Fibroblast of the aortic adventitia (primary cell): Measurements from ENCODE around the gene BSDC1. TPM values are rescaled to one million over a fixed set of nuclear protein-coding genes. Genes with fewer than 3 reads are reported as not detected.

Experiments used
- DNase-seq: peaks from one replicate; pipeline ENCODE4 v3.0.0-alpha.2; 2010; ENCODE audit warnings: low read depth
- H3K4me3 ChIP-seq: 2 replicates; pipeline ENCODE4 v1.5.1; 2011; ENCODE audit warnings: low read depth, mild to moderate bottlenecking, control low read depth, low read length, moderate library complexity
- total RNA-seq: library from RNA; depleted of rRNA; stranded (reverse); fragments of >200 nt; gene quantifications from 2 replicates; pipeline ENCODE4 v1.2.3, GENCODE V29; 2012; ENCODE audit warnings: low replicate concordance
- TF ChIP-seq, protein P1 (sequence below): IDR thresholded peaks from 2 replicates; pipeline ENCODE4 v1.5.1; 2011; ENCODE audit warnings: mild to moderate bottlenecking, low read length, control low read depth, inconsistent platforms; ENCODE audit not compliant: insufficient read depth

BSDC1 gene
- total RNA-seq, 1 donor = 47.6 TPM

- DNase-seq = no peak
- TF ChIP-seq, protein P1, sequence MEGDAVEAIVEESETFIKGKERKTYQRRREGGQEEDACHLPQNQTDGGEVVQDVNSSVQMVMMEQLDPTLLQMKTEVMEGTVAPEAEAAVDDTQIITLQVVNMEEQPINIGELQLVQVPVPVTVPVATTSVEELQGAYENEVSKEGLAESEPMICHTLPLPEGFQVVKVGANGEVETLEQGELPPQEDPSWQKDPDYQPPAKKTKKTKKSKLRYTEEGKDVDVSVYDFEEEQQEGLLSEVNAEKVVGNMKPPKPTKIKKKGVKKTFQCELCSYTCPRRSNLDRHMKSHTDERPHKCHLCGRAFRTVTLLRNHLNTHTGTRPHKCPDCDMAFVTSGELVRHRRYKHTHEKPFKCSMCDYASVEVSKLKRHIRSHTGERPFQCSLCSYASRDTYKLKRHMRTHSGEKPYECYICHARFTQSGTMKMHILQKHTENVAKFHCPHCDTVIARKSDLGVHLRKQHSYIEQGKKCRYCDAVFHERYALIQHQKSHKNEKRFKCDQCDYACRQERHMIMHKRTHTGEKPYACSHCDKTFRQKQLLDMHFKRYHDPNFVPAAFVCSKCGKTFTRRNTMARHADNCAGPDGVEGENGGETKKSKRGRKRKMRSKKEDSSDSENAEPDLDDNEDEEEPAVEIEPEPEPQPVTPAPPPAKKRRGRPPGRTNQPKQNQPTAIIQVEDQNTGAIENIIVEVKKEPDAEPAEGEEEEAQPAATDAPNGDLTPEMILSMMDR = no peak
- no peak overlapping the region for H3K4me3 ChIP-seq
These were observed 29.4 kb downstream of the BSDC1 start for GRCh38 chr1:32364836-32365235.

DNA sequence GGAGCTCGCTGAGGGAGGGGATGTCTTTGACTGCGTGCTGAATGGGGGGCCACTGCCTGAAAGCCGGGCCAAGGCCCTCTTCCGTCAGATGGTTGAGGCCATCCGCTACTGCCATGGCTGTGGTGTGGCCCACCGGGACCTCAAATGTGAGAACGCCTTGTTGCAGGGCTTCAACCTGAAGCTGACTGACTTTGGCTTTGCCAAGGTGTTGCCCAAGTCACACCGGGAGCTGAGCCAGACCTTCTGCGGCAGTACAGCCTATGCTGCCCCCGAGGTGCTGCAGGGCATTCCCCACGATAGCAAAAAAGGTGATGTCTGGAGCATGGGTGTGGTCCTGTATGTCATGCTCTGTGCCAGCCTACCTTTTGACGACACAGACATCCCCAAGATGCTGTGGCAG lies 30.5 kb downstream of the BSDC1 start:
- H3K4me3 ChIP-seq = no peak overlapping the region
- TF ChIP-seq, protein P1 = no peak
- no peak for DNase-seq

GRCh38 chr1:32362474-32363313 lies 31.5 kb downstream of the BSDC1 start, which contains the start of the genes FAM229A and TSSK3:
Gene FAM229A, minus strand, starts transcription at chr1:32362485. Its CDS starts 394 bp downstream, at chr1:32362091.
Gene TSSK3, plus strand, starts transcription at chr1:32362539. Its CDS starts 163 bp downstream, at chr1:32362702.
- DNase-seq = no peak
- H3K4me3 ChIP-seq = peak within 1 kb of the TSS; percentile 37
- TF ChIP-seq, protein P1 = no peak

DNA sequence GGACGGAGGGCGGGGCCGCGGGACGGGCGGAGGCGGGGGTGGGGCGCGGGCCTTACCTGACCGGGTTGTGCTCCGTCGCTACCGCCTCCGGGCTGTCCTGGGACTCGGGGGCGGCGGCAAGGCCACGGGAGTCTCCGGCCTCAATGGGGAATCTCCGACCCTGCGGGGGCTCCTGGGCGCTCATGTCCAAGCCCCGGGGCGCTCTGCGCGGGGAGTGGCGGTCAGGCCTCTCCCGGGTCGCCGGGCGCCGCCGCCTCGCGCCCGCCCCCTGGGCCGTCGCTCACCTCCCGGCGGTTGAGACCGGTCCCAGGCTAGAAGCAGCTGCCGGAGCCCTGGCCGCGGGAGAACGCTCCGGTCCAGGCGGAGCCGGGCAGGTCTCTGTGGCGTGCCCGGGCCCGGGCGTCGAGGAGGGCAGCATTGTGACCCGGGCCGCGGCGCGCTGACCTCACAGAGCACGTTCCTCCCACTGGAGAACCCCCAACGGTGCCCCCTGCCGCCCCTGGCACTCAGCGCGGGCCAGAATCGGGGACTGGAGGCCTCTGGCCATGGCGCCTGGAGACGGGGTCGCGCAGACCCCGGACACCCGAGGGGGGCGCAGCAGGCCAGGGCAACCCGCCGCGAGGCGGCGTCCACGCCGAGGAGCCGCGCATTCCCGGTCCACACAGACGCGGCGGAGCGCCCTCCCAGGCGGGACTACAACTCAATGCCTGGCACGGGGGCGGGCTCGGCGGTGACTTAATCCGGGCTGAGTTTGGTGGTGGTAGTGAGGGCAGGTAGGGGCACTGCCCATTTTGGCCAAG lies 32.4 kb downstream of the BSDC1 start:
- peak; percentile 25 for DNase-seq
- H3K4me3 ChIP-seq = peak overlapping the region; percentile 37
- TF ChIP-seq, protein P1 = peak; percentile 25

- H3K4me3 ChIP-seq = no peak overlapping the region
- DNase-seq = no peak
These were observed 33.0 kb downstream of the BSDC1 start for GRCh38 chr1:32361308-32361673.

GRCh38 chr1:32358435-32358834 lies 35.8 kb downstream of the BSDC1 start:
- no peak for DNase-seq
- TF ChIP-seq, protein P1 = no peak

More at GRCh38 chr1:32361308-32361673, 33.0 kb downstream of the BSDC1 start:
- TF ChIP-seq, protein P1 = no peak

More at GRCh38 chr1:32358435-32358834, 35.8 kb downstream of the BSDC1 start:
- H3K4me3 ChIP-seq = no peak overlapping the region
